GM18858 (cell line): ENCODE data around the gene KRT27.
"Not testable (repeated sequence)": the region's sequence is repeated elsewhere in the genome, so short reads cannot be mapped to it uniquely, and the experiment has no call there.

ENCODE experiments used
- ATAC-seq: cut with Tn5 transposase; IDR thresholded peaks from one replicate; pipeline ENCODE4 v1.9.1; 2021; ENCODE audit not compliant: unreplicated experiment

KRT27 gene

GRCh38 chr17:40782450-40782849, at the start of gene KRT27:
Gene KRT27 (minus strand): TSS chr17:40782550. CDS start chr17:40782493, 57 bp downstream.
- no peak for ATAC-seq

GRCh38 chr17:40830085-40830776, 47.9 kb upstream of the KRT27 start:
- ATAC-seq = no peak

- ATAC-seq = no peak
Observed at GRCh38 chr17:40828454-40829044, 46.2 kb upstream of the KRT27 start.

GRCh38 chr17:40827746-40828453, 45.5 kb upstream of the KRT27 start:
- ATAC-seq = no peak

- ATAC-seq = no peak
Observed at GRCh38 chr17:40825599-40825998, 43.2 kb upstream of the KRT27 start.

GRCh38 chr17:40824015-40824832, 41.9 kb upstream of the KRT27 start:
- ATAC-seq = no peak

- no peak for ATAC-seq
Observed at GRCh38 chr17:40822132-40822812, 39.9 kb upstream of the KRT27 start, which contains the start of gene KRT10. Gene KRT10 (minus strand): TSS chr17:40822614. CDS start chr17:40822585, 29 bp downstream.

GRCh38 chr17:40821536-40821935, 39.2 kb upstream of the KRT27 start:
- ATAC-seq = no peak

- ATAC-seq = no peak
Observed at GRCh38 chr17:40820228-40820838, 38.0 kb upstream of the KRT27 start.

GRCh38 chr17:40819528-40820125, 37.3 kb upstream of the KRT27 start:
- no peak for ATAC-seq

GRCh38 chr17:40818733-40819527, 36.6 kb upstream of the KRT27 start:
- no peak for ATAC-seq

GRCh38 chr17:40818343-40818732, 36.0 kb upstream of the KRT27 start:
- no peak for ATAC-seq

GRCh38 chr17:40817103-40817682, 34.8 kb upstream of the KRT27 start:
- ATAC-seq = no peak

GRCh38 chr17:40816569-40816968, 34.2 kb upstream of the KRT27 start:
- no peak for ATAC-seq

- ATAC-seq = no peak
Observed at GRCh38 chr17:40815381-40815780, 33.0 kb upstream of the KRT27 start.

- not testable (repeated sequence) for ATAC-seq
Observed at GRCh38 chr17:40814657-40815056, 32.3 kb upstream of the KRT27 start.

GRCh38 chr17:40813804-40814203, 31.5 kb upstream of the KRT27 start:
- no peak for ATAC-seq

GRCh38 chr17:40812639-40813038, 30.3 kb upstream of the KRT27 start:
- ATAC-seq = no peak

- no peak for ATAC-seq
Observed at GRCh38 chr17:40810494-40810893, 28.1 kb upstream of the KRT27 start.
